Lower leg skin (tissue), 3 donors: ENCODE data around the gene ANKRD53.

Experiments used
- CTCF ChIP-seq, 3 donors: fragments of 450-650 bp; IDR thresholded peaks; one replicate each; pipeline ENCODE4 v1.5.1; 2016; ENCODE audit warnings: antibody characterized with exemption in 3 of 3, mild to moderate bottlenecking in 3 of 3, moderate library complexity in 2 of 3
- POLR2A ChIP-seq, 2 donors: fragments of 450-650 bp; IDR thresholded peaks; one replicate each; pipeline ENCODE4 v1.6.1; 2016 to 2017; ENCODE audit warnings: antibody characterized with exemption in 2 of 2, mild to moderate bottlenecking in 1 of 2, moderate library complexity in 1 of 2

GRCh38 chr2:70994009-70994698 is 15.7 kb downstream of the ANKRD53 start:
- no peak for TF ChIP-seq CTCF (IDR thresholded peaks at IDR 0.05)
- TF ChIP-seq POLR2A (IDR thresholded peaks at IDR 0.05), result no peak
